ENCODE data around the gene DIP2C.

Gene DIP2C

DNA sequence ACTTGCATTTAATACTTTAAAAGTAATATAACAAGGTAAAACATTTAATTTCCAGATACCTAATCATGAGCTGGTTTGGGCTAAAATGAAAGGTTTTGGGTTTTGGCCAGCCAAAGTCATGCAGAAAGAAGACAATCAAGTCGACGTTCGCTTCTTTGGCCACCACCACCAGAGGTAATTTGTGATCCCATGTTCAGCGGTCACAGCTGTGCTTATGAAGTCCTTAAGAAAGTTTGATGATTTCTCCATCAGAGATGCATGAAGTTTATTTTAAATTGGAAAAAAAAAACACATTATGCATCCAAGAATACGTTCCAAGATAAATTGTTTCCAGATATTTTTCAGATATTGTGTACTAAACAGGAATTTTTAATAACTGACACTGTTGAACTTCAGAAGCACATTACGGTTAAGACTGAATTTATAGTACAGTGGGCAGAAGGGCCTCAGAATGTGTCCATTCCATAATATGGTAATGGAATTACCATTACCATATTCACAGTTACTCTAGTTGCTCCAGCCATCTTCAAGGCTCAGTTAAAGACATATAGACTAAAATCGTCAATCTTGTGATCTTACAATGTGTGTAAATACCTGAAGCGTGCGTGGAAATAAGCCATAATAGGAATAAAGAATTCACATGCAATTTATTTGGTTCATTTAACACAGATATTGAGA lies 447.4 kb downstream of the DIP2C start:
- DNase-seq: no peak

DNA sequence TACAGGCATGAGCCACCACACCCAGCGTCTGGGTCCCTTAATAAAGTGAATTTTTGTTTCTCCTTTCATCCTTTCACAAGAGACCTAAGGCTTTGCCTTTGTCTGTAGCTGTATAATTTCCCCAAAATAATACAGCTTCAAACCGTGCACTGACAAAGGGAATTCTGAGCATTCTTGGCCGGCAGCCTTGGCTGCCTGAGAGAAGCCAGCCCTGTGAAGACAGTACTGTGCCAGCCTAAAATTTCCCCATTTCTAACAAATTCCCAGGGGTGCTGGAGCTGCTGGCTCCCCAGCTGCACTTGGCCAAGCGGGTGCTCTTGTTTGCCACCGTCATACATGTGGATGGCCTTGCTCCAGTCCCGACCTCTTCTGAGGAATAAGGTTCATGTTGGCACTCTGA lies 448.0 kb downstream of the DIP2C start:
- no peak for DNase-seq

DNA sequence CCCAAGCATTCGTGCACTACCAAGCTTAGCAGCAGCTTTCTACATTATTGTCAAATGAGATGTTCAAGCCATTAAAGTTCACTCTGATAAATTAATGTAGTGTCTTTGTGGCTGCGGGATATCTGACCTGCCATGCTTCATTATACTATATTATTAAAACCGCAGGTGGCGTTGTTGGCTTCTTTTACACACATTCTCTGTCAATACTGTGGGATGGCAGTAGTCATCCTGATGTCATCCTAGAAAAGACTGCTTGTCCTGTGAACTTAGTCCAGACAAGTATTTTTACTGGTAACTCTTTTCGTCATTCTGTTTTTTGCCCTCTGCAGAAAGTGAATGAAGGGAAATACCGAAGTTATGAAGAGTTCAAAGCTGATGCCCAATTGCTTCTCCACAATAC lies 450.4 kb downstream of the DIP2C start:
- DNase-seq: no peak

DNA sequence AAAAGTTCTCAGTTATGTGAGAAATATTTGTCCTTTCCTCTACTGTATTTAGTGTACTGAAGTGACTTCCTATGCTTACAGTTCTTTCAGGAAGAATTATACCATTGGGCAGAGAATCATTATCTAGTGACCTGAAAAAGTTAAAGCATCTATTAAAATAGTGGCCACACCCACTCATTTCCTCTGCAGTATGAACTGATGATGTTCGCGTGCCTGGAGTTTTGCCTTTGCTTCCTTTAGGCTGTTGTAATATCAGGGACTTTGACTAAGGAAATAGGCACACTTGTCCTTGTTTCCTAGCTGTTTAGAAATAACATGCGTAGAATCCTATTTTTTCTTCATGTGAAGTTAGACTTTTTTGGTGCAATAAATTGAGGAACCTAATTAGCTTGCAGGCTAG lies 453.6 kb downstream of the DIP2C start:
- DNase-seq: no peak

DNA sequence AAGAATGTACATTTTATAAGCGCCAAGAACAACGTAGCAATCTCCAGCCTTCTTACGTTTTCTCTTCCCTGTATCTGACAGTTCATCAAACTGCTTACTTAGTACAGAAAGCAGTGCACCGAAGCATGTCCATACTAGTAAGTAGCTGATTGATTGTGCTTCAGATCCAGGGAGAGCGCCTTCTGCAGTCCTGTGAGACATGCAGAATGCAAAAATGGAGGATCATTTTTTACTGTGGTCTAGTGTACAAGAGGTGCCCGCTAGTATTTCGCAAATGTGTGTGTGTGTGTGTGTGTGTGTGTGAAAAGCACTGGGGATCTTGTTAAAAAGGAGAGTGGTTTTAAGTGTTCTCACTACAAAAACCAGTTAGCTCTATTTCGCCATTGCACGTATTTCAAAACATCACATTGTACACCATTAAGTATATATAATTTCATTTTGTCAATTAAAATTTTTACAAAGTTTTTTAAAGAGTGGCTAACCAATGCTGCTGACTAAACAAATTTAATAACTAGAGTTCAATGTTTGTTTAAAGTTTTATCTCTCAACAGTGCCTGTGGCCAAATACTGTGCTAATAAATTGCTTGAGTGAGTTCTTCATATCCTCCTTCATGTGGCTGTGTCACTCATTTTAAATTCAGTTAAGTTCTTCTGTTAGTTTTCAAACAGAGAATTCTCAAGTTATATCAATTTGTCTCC lies 454.6 kb downstream of the DIP2C start:
- DNase-seq: no peak

DNA sequence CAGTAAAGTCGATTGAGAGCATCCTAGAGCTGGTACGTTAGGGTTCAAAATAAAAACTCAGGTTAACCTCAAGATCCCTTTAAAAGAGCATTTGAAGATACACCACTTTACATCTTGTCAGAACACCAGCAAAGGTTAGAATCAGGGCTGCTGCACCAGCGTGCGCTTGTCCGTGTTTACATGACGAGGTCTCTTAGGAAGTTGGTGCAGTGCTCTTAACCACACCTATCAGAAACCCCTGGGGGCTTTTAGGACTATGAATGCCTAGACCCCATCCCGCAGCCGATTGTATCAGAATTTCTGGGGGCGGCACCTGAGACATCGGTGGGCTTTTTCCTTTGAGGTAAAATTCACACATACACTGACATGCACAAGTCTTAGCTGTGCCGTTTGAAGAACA lies 456.6 kb downstream of the DIP2C start:
- no peak for DNase-seq

DNA sequence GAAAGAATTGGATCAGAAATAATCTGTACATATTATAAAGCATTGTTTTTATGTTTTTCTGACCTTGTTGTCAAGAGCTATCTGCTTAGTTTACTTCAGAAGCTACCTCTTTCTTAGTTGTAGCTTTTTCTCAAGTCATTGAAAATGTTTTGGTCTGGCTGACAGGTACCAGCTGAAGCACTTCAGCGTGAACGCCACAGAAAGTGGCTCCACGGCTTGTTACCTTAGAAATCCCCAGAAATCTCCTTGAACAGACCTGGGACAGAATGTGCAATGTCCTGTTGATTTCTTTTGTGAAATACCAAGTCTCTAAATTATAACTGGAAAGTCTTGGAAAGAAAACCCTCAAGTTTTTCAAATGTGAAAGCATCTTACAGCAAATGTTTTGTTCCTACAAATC lies 457.4 kb downstream of the DIP2C start:
- DNase-seq: no peak

DNA sequence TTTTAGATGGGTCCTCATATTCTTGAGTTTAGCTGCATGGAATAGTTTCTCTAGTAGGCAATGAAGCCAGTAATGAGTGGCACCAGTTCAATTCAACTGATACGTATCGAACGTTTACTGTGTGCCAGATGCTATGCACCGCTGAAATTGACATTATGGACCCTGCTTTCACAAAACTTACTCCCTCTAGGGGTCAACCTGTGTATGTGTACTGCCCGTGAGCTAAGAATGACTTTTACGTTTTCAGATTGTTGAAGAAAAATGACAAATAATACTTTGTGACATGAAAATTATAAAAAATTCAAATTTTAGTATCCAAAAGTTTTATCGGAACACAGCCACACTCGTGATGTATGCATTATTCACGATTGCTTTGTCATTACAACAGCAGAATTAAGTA lies 458.7 kb downstream of the DIP2C start:
- no peak for DNase-seq

DNA sequence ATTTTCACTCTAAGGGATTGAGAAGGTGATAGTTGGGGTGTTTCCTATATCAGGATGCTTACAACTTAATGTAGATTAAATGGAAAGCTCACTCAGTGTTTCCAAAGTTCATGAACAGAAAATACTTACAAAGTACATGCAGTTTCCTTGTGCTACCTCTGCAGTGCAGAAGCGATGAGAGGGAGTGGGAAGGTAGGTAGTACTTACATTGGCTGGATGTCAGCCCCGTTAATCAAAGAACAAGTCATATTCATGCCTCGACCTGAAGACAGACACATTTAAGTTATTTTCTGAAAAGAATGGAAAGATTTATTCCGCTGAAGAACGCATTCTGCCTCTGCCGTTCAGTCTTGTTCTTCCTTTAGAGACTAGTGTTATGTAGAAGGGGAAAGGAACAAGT lies 461.1 kb downstream of the DIP2C start:
- no peak for DNase-seq

DNA sequence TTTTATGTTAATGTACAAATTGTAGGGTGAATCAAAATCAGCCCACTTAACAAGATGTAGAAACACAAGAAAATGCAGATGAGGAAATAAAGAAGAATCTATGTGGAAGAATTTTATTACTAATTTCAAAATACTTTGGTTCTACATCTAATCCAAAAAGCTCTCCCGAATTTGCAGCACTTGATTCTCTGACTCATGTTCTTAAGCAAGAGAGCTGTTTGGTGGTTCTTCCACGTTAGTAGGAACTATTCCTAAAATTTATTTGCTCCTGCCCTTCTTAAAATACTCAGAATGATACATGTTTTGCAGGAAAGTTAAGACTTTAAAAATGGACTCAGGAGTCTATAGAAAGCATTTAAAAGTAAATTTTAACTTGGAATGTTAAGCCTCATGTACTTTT lies 462.5 kb downstream of the DIP2C start:
- no peak for DNase-seq

DNA sequence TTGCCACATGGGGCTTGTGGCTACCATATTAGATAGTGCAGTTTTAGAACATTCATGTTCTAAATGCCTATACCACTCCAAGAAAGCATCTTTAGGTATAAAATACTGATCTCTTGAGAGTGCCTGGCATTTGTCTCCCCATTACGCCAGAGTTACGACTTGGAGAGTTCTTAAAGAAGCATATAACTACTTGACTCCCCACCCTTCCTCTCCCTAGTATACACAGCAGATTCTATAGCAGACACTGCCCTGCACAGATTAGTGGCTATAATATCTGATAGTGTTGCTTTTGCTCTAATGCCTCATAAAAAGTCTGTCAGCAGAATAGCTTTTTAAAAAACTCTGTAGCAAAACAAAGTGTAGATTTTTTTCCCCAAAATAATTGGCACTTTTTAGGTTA lies 463.4 kb downstream of the DIP2C start:
- DNase-seq: no peak

DNA sequence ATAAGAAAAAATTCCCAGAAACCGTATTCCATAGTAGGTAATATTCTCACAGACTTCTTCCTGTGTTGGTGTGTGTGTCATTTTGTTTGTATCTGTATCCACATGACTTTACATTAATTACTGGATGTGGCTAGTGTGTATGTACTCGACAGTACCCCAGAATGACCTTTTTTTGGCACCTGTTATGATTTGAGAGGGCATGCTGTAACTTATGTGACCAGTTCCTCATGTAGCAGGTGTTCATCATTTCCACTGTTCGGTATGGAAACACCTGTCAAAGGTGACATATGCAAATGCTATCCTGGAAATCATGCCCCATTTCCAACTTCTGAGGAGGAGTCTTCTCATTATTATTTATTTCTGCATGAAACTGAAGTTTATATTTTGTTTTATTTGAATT lies 464.9 kb downstream of the DIP2C start:
- no peak for DNase-seq
